ENCODE data around the gene ACTRT2. TPM values are rescaled to one million over a fixed set of nuclear protein-coding genes. Genes with fewer than 3 reads are reported as not detected.

Gene ACTRT2
- total and polyA plus RNA-seq, 2 donors (not counting 3 experiments of a cell fraction or from before 2014, with no cell fraction given), result not detected

DNA sequence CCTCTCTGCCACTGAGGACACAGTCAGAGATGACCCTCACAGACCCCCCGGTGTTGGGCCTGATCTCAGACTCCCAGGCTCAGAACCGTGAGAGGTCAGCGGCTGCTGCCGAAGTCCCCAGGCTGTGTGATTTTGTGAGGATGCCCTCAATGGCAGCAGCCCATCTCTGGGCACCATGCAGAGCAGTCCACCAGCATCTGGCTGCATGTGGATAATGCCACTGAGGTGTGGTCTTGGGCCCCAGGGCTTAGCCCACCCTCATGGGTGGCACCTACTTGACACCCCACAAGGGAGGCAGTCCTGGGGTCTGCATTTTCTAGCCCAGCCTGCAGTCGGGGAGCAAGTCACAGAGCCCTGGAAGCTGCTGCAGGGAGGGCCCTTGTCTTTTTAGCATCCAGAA is 5.5 kb upstream of the ACTRT2 start:
- no peak overlapping the region for H2AFZ ChIP-seq (ENCODE audit: low read depth, low read length)
- intact Hi-C loops (cut with micrococcal nuclease), result no loop called here
- H3K4me1 ChIP-seq (ENCODE audit: control insufficient read depth, extremely low read depth, insufficient read depth, low read length), result no peaks in the 10 kb centered on the region
- no peak overlapping the region for H3K9ac ChIP-seq (replicated peaks; ENCODE audit: extremely low read depth, insufficient read depth, low read length)
- no peak overlapping the region for H3K4me2 ChIP-seq (ENCODE audit: insufficient read depth, low read length)
- H3K9me3 ChIP-seq (replicated peaks; ENCODE audit: control insufficient read depth, insufficient read depth, low read length), result no peaks in the 10 kb centered on the region
- H3K4me3 ChIP-seq (replicated peaks in 1 of 3; ENCODE audit: insufficient read depth in 1 of 3, low read depth in 1 of 3, low read length in 3 of 3), result no peak overlapping the region
- no peaks in the 10 kb centered on the region for H3K36me3 ChIP-seq (ENCODE audit: control insufficient read depth in 2 of 2, extremely low read depth in 1 of 2, insufficient read depth in 2 of 2, low read length in 2 of 2)
- no peak overlapping the region for H3K27ac ChIP-seq (ENCODE audit: insufficient read depth, low read depth, low read length)
- no peak for DNase-seq (ENCODE audit: low read depth, low spot score)
- dilution Hi-C loops (cut with MboI; ENCODE audit: extremely low pct_ligation_motif_present, low sequenced_read_pairs), result no loop called here
- CTCF ChIA-PET, result no interaction called here
- H3K9me1 ChIP-seq (replicated peaks; ENCODE audit: control insufficient read depth, extremely low read depth, insufficient read depth, low read length), result no peaks in the 10 kb centered on the region
- H4K20me1 ChIP-seq (replicated peaks; ENCODE audit: control insufficient read depth, extremely low read depth, insufficient read depth, low read length), result no peaks in the 10 kb centered on the region
- BruUV-seq (replicated peaks), result no TSS peak
- POLR2A ChIA-PET, result no interaction called here
- H3K27me3 ChIP-seq (ENCODE audit: control insufficient read depth in 2 of 2, insufficient read depth in 2 of 2, low read length in 2 of 2), result no peaks in the 10 kb centered on the region
- no peaks in the 10 kb centered on the region for H3K79me2 ChIP-seq (ENCODE audit: control insufficient read depth, insufficient read depth, low read length)
- no peak for TF ChIP-seq FOS (IDR thresholded peaks at IDR 0.05; ENCODE audit: borderline replicate concordance, insufficient read depth, low read length)
- TF ChIP-seq, protein P1, sequence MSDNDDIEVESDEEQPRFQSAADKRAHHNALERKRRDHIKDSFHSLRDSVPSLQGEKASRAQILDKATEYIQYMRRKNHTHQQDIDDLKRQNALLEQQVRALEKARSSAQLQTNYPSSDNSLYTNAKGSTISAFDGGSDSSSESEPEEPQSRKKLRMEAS (IDR thresholded peaks at IDR 0.05; ENCODE audit: insufficient read depth, insufficient read length), result no peak
- no peak for TF ChIP-seq CTCF (IDR thresholded peaks at IDR 0.05; ENCODE audit: extremely low read depth in 1 of 2, insufficient read depth in 1 of 2, low read depth in 1 of 2, low read length in 2 of 2)
- no peak for TF ChIP-seq EZH2 (IDR thresholded peaks at IDR 0.05; ENCODE audit: borderline replicate concordance, low read depth, low read length, severe bottlenecking)
- no peak for TF ChIP-seq MYC (IDR thresholded peaks at IDR 0.05; ENCODE audit: low read depth, low read length)
- no peak for TF ChIP-seq POLR2AphosphoS5 (IDR thresholded peaks at IDR 0.05; ENCODE audit: insufficient read depth, low read depth, low read length)
- no peak for TF ChIP-seq JUN (IDR thresholded peaks at IDR 0.05; ENCODE audit: borderline replicate concordance, insufficient read depth, insufficient read length, low read depth)
- no peak for TF ChIP-seq POLR2A (IDR thresholded peaks at IDR 0.05; ENCODE audit: low read depth, low read length)
- TF ChIP-seq GATA2 (IDR thresholded peaks at IDR 0.05; ENCODE audit: insufficient read depth, insufficient read length, low read depth, low read length), result no peak
- FAIRE-seq, result no peak

Measured in endothelial cell of umbilical vein (primary cell).